ENCODE measurements around the gene GNPAT. TPM values are rescaled to one million over a fixed set of nuclear protein-coding genes. Genes with fewer than 3 reads are reported as not detected.

Gene GNPAT
- total RNA-seq, 2 experiments from 2014 or later = 51.7 to 54.9 TPM

DNA sequence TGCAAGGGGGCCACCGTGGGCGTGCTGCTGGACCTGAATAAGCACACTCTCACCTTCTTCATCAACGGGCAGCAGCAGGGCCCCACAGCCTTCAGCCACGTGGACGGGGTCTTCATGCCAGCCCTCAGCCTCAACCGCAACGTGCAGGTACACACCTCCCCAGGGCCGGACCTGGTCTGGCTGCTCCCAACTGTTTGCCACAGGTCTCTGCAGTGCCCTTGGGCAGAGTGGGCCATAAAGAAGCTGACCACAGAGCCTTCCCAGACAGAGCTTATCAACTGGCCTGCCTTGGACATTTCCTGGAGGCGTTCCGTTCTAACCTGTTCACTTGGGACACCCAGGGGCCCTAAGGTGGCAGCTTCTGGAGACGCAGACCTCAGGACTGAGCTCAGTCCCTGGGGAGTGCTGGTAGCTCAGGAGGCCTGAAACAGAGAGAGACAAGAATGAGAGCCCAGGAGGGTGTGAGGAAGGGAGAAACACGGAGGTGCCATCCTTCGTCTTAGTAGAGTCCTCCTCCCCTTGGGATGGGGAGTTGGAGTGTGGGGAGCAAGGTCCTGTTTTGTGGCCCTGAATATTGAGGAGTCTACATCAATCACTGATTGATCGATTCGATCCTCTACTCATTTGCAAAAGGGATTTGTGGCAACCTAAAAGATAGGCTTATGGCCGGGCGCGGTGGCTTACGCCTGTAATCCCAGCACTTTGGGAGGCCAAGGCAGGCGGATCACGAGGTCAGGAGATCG is 27.0 kb upstream of the GNPAT start:
- Histone ChIP-seq H3K9me3 (ENCODE audit: low read length) (no peaks in the 10 kb centered on the region), H3K27ac (ENCODE audit: low read depth, low read length, poor library complexity, severe bottlenecking) (no peak overlapping the region), H4K20me1 (ENCODE audit: insufficient read depth, low read length) (no peaks in the 10 kb centered on the region), H3K4me2 (ENCODE audit: low read length) (no peak overlapping the region), H3K9me2 (ENCODE audit: insufficient read depth, low read length) (no peaks in the 10 kb centered on the region), H3K79me2 (ENCODE audit: insufficient read depth, low read depth, low read length) (no peaks in the 10 kb centered on the region), H3K4me3 (ENCODE audit: low read depth, low read length, poor library complexity, severe bottlenecking) (no peak overlapping the region), H3K4me1 (ENCODE audit: insufficient read depth, low read length, poor library complexity, severe bottlenecking) (peaks cover 36% of the 10 kb centered on the region), H2AFZ (ENCODE audit: low read length) (no peak overlapping the region), H3K36me3 (ENCODE audit: insufficient read depth, low read length) (no peaks in the 10 kb centered on the region)
- ChIA-PET POLR2A (interaction anchor here (1.5 kb wide), 1 partner anchor 571 kb away, joined by 3 read pairs; no protein-coding TSS in a partner anchor), CTCF (ENCODE audit: unreplicated experiment) (no interaction called here)
- no TSS peak for BruUV-seq (replicated peaks)
- intact Hi-C loops (cut with micrococcal nuclease; ENCODE audit: unreplicated experiment) = no loop called here
- no peak for TF ChIP-seq EZH2phosphoT487 (IDR thresholded peaks at IDR 0.05; ENCODE audit: borderline replicate concordance, low read depth, low read length)
- TF ChIP-seq, protein P1, sequence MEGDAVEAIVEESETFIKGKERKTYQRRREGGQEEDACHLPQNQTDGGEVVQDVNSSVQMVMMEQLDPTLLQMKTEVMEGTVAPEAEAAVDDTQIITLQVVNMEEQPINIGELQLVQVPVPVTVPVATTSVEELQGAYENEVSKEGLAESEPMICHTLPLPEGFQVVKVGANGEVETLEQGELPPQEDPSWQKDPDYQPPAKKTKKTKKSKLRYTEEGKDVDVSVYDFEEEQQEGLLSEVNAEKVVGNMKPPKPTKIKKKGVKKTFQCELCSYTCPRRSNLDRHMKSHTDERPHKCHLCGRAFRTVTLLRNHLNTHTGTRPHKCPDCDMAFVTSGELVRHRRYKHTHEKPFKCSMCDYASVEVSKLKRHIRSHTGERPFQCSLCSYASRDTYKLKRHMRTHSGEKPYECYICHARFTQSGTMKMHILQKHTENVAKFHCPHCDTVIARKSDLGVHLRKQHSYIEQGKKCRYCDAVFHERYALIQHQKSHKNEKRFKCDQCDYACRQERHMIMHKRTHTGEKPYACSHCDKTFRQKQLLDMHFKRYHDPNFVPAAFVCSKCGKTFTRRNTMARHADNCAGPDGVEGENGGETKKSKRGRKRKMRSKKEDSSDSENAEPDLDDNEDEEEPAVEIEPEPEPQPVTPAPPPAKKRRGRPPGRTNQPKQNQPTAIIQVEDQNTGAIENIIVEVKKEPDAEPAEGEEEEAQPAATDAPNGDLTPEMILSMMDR (conservative IDR thresholded peaks at IDR 0.05; ENCODE audit: low read length) = no peak
- no peak for DNase-seq (ENCODE audit: low spot score)

DNA sequence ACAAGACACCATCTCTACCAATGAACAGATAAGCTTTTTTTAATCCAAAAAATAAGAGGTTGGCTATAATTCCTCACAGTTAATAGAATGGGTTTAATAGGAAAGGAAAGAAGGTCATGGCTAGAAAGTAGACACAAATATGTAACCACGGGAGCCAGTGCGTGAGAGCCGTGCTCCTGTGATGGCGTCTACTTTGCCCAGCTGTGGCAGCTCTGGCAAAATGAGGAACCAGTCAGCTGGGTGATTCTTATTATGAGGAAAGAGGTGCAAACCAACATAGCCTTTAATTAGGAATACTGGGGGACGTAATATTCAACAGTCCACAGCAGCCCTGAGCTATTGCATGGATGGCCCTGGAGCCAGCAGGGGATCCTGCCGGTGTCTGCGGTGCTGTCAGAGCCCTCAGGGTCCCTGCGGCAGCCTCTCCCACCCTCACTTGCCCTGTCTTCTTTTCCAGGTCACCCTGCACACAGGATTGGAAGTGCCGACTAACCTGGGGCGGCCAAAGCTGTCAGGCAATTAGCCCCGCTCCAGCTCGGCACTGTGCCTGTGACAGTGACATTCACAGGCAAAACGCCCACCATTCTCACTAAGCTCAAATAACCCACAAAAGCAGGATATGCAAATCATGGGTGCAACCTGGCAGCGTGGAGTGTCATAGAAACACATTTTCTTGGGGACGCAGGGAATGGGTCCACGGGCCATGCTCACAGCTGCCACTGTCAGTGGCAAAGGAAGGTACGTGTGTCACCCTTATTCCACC is 25.9 kb upstream of the GNPAT start:
- no peaks in the 10 kb centered on the region for H3K79me2 ChIP-seq (ENCODE audit: insufficient read depth, low read depth, low read length)
- intact Hi-C loops (cut with micrococcal nuclease; ENCODE audit: unreplicated experiment) = no loop called here
- H3K36me3 ChIP-seq (ENCODE audit: insufficient read depth, low read length) = no peaks in the 10 kb centered on the region
- POLR2A ChIA-PET = interaction anchor here (0.7 to 2.0 kb wide), 6 partner anchors 16 to 572 kb away, joined by 3 to 8 read pairs (median 4); no protein-coding TSS in a partner anchor
- no TSS peak for BruUV-seq (replicated peaks)
- H2AFZ ChIP-seq (ENCODE audit: low read length) = peak overlapping the region; percentile 93
- DNase-seq (ENCODE audit: low spot score) = peak; percentile 52
- H3K9me3 ChIP-seq (ENCODE audit: low read length) = no peaks in the 10 kb centered on the region
- peaks cover 36% of the 10 kb centered on the region for H3K4me1 ChIP-seq (ENCODE audit: insufficient read depth, low read length, poor library complexity, severe bottlenecking)
- CTCF ChIA-PET (ENCODE audit: unreplicated experiment) = interaction anchor here (0.7 to 1.3 kb wide), 2 partner anchors 18 to 315 kb away, joined by 3 read pairs; no protein-coding TSS in a partner anchor
- no peaks in the 10 kb centered on the region for H4K20me1 ChIP-seq (ENCODE audit: insufficient read depth, low read length)
- H3K4me2 ChIP-seq (ENCODE audit: low read length) = peak overlapping the region; percentile 78
- H3K9me2 ChIP-seq (ENCODE audit: insufficient read depth, low read length) = no peaks in the 10 kb centered on the region
- TF ChIP-seq EZH2phosphoT487 (IDR thresholded peaks at IDR 0.05; ENCODE audit: borderline replicate concordance, low read depth, low read length) = no peak
- TF ChIP-seq, protein P1 (conservative IDR thresholded peaks at IDR 0.05; ENCODE audit: low read length) = no peak
- H3K4me3 ChIP-seq (ENCODE audit: low read depth, low read length, poor library complexity, severe bottlenecking) = peak overlapping the region; percentile 54
- peak overlapping the region; percentile 32 for H3K27ac ChIP-seq (ENCODE audit: low read depth, low read length, poor library complexity, severe bottlenecking)

Measured in OCI-LY7 (cell line).